GM18498 (cell line): ENCODE measurements around the gene NAA20.
A peak's percentile ranks its signal among the peaks of the same experiment; 100 is the strongest.

Experiments used
- ATAC-seq: cut with Tn5 transposase; IDR thresholded peaks from one replicate; pipeline ENCODE4 v1.9.1; 2021; ENCODE audit warnings: mild to moderate bottlenecking, moderate library complexity; ENCODE audit not compliant: unreplicated experiment

Gene NAA20, protein sequence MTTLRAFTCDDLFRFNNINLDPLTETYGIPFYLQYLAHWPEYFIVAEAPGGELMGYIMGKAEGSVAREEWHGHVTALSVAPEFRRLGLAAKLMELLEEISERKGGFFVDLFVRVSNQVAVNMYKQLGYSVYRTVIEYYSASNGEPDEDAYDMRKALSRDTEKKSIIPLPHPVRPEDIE

DNA sequence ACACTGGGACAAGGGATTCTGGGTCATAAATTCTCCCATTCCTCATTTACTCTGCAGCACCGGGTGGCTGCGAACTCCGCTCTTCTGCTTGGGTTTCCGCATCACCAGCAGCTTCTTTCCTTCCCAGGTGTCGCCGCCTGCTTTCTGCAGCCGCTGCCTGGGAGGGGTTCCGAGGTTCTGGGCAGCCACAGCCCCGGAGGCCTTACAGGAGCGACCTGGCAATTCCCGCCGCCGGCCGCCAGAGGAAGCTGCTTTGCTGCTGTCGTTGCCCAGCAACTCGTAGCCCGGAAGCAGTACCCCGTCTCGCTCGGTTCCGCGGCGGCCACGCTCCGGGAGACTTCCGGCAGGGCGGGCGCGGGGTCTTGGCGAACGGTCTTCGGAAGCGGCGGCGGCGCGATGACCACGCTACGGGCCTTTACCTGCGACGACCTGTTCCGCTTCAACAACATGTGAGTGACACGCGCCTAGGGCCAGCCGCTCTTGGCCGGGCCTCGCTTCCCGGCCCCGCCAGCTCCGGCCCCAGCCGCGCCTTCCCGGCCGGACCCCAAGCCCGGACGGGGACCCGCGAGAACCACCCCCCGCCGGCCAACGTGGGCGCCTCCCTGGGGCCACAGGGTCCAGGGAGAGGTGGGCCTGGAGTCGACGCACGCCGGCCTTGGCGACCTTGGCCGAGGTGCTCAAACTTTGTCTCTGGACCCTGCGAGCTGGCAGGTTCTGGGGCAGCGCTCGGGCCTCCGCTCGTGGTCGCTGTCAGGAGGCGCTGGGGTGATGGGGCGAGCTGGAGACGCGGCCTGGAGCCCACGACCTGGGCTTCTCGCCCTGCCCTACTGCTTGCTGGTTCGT lies at the start of gene NAA20:
Gene NAA20, plus strand, starts transcription at position 362 of the 843 bp plus-strand sequence. Its CDS starts 35 bp downstream, at position 397.
- ATAC-seq, result peak; percentile 100

DNA sequence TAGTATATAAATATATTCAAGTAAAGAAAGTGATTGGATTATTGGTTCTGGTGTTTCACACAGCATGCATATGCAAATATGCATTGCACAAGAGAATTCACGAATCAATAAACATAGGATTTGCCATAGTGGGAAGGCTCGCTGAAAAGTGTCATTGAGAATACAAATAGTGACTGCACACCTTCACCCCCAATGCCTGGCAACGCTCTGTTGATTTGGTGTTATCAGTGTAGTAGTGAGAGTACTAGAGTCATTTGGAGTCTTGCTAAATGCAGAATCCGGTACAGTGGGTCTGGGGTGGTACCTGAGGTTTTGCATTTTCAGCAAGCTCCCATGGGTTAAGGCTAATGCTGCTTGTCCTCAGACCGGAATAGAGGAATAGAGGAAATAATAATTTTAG lies 49.7 kb upstream of the NAA20 start:
- no peak for ATAC-seq

DNA sequence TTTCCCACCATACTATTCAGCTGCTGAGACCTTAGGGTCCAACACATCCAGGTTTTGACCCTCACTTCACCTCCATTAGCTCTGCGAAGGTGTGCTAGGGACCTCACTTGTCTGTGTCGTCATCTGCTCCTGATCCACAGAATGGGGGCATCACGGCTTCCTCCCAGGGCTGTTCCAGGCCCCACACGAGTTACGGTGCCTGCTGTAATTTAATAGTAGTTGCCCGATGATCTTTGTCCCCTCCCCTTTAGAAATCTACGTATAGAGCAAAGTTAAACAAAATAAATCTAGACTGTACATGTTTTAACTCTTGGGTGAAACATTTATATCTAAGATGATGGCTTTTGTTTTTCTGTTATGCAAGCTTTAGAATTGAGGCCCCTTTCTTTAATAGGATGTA lies 49.1 kb upstream of the NAA20 start:
- ATAC-seq, result no peak

DNA sequence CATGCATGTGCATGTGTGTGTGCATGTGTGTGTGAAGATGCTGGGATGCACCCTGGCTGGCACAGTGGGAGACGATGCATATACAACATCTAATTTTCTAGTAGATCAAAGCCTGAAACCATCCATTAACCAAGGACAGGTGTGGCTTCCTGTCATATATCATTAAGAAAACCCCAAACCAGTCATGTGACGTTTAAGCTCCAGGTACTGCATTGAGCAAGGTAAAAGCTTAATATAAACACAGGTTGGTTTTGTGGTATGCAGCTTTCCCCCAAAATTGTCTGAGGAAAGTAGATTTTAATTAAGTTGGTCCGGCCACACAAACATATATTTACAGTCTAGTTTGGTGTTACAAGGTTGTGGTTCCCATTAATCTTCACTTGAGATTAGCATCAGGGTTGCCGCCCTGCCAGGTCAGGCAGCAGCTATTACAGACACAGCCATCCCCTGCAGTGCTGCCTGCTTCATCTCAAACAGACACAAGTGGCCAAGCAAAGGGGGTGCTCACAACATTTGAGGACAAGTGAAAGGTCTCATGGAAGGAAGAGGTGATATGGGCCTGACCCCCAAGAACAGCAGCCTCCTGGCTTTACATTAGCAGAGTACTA lies 48.6 kb upstream of the NAA20 start:
- ATAC-seq, result no peak

DNA sequence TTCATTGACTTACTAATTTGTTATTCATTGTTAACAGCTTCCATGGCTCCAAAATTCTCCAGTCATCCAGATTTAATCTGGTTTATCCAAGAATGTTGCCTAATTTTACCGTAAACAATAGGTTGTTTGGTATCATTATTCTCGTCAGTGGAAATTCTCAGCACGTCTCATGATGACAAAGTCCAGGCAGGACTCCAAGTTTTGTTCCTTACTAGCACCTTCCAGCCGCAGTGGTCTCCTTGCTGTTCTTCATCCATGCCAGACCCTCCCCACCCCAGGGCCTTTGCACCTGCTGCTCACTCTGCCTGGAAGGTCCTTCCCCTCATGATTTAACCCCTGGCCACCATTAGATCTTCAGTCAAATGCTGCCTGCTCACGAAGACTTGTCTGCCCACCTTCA lies 48.1 kb upstream of the NAA20 start:
- ATAC-seq, result no peak

DNA sequence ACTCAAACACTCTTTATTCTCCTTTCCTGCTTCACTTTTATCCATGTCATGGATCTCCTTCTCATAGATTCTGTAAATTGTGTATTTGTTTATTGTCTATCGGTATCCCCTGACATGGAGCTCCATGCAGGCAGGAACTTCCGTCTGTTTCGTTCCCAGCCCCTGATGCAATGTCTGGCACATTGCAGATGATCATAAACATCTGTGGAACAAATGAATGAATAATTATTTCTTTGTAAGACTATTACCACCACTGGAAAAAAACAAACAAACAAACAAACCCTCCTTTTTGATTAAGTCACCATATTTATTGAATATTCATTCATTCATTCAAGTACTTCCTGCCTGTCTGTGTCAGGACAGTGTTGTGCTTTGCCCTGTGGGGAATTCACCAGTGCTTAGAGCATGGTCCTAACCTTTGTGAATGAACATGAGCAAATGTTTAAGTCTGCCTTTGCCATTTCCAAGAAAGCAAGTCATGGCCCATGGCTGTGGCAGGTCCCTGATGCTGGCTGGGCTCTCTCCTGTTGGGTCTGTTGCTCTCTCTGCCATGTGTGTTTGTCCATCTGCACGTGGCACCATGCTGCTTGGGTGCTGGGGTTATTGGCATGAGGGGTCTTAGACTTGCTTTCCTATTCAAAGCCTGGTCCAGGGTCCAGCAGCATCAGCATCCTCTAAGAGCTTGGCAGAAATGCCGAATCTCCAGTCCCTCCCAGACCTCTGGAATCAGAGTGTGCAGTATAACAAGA lies 47.5 kb upstream of the NAA20 start:
- no peak for ATAC-seq

DNA sequence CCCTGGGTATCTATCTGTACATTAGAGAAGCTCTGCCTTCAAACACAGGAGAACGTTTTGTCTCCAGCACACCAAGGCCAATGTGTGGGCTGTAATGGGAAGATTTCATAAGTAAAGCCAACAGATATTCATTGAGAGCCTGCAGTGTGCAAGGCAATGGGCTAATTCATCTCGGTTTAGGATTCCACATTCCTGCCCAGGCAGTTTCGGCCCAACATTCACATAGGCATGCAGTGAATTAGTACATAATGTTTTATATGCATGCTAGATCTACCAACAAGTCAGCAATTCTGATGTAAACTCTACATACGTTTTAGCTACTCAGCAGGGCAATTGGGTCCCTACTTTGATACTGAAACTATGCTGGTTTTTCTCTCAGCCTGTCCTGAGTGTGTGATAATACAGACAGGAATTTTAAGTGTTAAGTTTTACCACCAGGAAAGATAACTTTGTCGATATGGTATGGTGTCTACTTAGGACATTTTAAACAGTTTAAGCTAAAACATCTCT lies 46.9 kb upstream of the NAA20 start:
- no peak for ATAC-seq

DNA sequence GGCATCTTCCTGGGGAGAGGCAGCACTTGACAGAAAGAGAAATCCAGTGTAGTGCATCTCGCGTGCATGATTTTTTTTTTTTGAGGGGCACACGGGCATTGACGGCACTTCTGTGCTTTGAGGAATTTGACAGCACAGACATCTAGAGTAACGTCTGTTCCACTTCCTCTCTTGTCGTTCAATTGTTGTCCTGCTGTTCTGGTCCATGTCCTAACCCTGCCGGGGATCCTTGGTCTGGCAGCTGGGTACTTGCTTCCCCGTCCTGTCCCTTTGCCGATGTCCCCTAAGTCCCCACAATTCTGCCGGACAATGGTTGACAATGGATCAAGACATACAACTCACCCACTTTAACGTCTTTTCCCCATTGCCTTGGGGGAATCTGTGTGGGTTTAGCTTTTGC lies 46.0 kb upstream of the NAA20 start:
- no peak for ATAC-seq

DNA sequence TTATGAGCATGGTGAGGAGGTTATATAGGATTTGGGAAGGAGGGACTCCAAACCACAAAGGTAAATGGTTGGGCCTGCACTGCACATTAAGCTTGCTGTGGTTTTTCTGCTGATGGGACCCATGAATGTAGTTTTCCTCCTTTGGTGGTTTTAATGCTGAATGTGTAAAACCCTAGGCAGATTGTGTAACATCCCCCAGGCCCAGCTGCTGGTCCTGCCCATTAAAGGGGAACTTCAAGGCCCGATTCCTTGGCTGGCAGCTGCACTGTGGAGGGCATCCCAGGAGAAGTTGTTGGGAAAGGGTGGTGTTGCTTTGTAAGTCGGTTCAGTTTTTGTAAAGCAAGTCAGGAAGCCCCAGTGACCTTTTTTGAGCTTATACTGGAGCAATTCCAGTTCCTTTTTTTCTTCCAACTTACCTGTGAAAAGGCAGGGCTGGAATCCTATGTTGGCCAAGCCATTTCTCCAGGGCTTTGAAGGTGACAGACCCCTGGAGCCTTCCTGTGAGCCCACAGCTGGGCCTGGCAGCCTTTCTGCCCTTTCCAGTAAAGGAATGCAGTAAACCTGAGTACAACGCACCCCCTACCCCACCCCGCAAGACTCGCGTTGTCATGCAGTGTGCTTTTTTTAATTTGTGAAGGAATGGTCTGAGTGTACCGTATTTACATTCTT lies 43.1 kb upstream of the NAA20 start:
- no peak for ATAC-seq

DNA sequence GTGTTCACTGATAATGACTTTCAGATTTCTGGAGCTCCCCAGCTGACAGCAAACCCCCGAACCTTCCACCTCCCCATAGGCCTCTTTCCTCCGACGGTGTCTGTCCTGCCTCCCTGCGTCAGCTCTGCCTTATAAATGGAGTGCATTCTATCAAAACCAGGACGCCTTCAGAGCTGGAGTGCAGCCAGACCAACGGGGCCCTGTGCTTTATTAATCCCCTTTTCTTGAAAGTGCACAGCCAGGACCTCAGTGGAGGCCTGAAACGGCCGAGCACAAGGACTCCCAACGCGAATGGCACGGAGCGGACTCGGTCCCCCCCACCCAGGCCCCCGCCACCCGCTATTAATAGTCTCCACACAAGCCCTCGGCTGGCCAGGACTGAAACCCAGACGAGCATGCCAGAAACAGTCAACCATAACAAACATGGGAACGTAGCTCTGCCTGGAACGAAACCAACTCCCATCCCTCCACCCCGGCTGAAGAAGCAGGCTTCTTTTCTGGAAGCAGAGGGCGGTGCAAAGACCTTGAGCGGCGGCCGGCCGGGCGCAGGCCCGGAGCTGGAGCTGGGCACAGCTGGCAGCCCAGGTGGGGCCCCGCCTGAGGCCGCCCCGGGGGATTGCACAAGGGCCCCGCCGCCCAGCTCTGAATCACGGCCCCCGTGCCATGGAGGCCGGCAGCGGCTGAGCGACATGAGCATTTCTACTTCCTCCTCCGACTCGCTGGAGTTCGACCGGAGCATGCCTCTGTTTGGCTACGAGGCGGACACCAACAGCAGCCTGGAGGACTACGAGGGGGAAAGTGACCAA lies 42.3 kb upstream of the NAA20 start:
- ATAC-seq, result no peak

DNA sequence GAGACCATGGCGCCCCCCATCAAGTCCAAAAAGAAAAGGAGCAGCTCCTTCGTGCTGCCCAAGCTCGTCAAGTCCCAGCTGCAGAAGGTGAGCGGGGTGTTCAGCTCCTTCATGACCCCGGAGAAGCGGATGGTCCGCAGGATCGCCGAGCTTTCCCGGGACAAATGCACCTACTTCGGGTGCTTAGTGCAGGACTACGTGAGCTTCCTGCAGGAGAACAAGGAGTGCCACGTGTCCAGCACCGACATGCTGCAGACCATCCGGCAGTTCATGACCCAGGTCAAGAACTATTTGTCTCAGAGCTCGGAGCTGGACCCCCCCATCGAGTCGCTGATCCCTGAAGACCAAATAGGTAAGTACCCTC lies 41.7 kb upstream of the NAA20 start:
- no peak for ATAC-seq

DNA sequence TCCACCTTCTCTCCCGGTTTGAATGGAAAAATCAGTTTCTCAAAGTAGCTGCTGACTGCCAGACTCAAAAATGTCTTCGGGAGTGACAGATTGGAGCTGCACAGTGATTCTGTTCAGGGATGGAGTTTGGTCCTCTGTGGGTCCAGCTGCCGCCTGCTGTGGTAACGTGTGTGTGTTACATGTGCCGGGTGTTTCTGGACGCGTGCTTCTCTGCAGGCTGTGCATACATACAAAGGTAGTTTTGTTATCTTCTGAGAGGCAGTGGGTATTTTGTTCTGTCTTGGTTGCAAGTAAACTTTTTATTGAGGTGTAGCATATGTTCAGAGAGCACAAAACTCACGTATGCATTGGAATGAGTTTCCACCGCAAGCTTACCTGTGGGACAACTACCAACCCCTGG lies 41.3 kb upstream of the NAA20 start:
- ATAC-seq, result no peak

DNA sequence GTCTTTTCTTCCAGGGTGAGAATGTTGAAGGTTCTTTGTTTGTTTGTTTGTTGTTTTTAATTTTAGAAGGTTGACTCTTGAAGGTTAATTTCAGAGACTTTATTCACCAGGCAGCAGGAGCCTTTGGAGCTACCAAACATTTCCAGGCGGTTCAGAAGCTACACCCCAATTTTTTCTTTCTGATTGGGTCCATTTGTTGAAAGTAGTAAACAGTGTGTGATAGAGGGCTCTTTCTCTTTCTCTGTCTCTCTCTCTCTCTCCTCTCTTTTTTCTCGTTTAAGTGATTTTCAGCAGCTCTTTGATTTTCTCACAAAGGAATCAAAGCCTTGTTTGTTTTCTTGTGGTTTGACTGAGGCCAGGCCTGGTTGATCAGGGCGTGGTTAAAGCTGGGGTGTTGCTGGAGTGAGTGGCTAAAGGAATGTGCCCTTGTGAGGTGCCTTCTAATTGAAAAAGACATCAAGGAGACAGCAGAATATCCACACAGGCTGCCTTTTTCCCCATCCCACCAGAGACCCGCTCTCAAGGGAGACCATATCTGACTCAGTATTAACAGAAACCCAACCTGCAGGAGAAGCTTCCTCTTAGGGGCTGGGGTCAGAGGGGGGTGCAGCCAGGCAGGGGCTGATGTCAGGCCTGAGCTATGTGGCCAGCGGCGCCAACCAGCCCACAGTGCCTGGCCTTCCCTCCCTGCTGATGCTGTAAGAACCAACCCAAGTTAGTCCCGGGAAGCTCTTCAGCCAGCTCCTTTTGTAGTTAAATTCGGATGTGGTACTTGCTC lies 40.4 kb upstream of the NAA20 start:
- no peak for ATAC-seq

DNA sequence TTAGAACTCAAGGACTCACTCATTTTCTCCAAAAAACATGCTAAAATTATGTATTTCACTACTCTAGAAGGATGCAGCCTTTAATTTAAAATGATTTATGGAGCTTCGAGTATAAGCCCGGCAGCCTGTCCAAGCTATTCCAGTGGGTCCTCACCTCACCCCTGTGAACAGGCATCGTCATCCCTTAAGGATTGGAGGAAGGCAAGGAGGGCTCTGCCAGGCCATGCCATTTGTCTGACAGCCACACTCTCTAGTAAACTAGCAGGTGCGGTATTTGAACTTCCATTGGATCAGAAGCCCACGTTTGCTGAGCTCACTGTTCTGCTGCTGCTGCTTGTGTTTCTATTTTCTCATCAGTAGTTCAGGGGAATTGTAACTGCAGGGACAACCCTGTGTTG lies 39.8 kb upstream of the NAA20 start:
- ATAC-seq, result no peak

DNA sequence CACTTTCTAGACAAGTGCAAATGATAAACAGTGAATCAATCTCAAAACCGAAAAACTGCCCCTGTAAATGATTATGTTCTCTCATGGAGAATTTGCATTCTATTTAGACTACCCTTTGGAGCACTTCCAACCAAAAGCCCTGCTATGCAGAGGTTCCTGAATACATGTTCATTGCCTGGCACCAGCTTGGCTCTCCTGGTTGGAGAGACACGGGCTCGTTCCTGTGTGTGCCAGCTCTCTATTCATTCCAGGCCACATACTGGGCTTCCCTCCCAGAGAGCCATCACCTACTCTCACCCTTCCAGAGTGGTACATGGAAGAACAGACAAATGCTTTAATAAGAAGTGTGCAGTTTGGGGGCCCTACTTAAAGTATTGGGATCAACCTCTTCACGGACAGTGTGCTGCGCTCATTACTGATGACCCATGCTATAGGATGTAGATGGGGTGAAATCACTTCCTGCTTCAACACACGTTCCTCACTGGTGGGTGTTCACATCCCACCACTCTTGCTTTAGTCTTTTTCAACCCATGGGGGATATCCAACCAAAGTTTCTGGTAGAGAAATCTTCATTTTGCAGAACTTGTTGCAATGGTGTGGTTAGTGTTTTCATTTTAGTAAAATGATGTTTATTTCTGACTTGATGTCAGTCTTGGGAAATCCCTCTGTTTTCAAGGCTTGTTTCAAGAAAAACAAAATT lies 38.5 kb upstream of the NAA20 start:
- ATAC-seq, result no peak

DNA sequence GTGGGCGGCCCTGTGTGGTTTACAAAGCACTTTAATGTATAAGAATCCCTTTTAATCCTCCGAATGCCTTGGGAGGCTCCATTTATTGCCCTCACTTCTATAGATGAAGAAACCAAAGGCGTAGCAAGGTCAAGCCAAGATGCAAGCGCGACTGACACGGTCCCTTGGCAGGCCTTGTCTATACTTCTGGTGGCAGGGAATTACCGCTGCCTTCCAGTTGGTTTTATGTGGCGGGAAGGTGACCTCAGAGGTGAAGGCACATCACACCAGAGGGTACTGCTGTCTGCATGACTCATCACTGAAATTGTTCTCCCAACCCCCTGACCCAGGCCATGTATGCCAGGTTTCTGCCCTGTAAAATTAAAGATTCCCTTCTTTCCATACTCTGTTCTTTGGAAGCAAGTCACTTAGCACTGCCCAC lies 36.1 kb upstream of the NAA20 start:
- no peak for ATAC-seq

DNA sequence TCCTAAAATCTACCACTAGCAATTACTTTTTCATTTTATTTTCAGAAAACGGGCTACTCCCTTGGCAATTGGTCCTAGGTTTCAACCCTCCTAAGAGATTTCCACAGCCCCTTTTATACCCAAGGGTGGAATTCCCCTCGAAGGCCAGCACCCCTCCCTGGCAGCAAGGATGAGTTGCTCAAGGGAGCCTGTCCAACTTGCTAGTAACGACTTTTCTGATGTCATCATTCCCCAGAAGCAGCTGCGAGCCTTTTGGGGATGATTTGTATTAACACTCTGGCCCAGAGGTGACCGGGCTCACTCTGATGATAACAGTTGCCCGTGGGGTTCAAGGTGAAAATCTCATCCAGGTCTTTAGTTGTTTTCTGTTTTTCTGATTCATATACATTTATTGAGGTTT lies 30.7 kb upstream of the NAA20 start:
- no peak for ATAC-seq

DNA sequence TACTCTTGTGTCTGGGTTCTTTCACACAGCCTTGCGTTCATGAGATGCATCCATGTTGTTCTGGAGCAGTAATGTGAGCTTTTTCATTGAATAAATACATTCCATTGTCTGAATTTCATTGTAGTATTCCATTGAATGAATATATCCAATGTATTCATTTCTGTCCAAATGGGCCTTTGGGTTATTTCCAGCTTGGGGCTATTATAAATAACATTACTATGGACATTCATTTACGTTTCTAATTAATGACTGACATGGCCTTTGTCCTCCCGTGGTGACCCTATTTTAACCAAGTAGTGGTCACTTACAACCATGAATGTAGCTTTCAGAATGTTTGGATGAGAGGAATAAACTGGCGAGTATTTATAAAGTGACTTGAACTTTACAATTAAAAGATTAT lies 30.1 kb upstream of the NAA20 start:
- no peak for ATAC-seq

DNA sequence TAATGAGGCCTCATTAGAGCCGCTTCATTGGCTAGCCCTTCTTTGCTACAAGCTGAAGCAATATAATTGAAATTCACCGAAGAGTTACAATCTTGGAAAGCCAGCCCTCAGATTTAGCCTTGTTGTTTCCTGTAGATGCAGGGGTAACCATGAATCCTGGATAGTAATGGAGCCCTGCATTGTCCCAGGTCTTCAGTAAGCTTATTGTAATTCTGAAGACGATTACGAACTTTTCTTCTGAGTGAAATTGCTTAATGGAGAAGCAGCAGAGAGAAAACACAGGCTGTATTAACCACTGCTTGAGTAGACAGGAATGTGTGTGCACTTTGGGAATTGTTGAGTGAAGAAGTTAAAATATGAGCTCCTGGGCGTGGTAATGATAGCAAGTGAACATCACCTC lies 26.3 kb upstream of the NAA20 start:
- no peak for ATAC-seq
